Amniotic epithelial cell (primary cell): ENCODE data around the gene OR10A2.
A peak's percentile ranks its signal among the peaks of the same experiment; 100 is the strongest.
"Not testable (repeated sequence)": the region's sequence is repeated elsewhere in the genome, so short reads cannot be mapped to it uniquely, and the experiment has no call there.

Experiments
- DNase-seq: peaks from one replicate; pipeline ENCODE4 v3.0.0-alpha.2; 2010; ENCODE audit warnings: low read depth

The OR10A2 gene, protein sequence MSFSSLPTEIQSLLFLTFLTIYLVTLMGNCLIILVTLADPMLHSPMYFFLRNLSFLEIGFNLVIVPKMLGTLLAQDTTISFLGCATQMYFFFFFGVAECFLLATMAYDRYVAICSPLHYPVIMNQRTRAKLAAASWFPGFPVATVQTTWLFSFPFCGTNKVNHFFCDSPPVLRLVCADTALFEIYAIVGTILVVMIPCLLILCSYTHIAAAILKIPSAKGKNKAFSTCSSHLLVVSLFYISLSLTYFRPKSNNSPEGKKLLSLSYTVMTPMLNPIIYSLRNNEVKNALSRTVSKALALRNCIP

DNA sequence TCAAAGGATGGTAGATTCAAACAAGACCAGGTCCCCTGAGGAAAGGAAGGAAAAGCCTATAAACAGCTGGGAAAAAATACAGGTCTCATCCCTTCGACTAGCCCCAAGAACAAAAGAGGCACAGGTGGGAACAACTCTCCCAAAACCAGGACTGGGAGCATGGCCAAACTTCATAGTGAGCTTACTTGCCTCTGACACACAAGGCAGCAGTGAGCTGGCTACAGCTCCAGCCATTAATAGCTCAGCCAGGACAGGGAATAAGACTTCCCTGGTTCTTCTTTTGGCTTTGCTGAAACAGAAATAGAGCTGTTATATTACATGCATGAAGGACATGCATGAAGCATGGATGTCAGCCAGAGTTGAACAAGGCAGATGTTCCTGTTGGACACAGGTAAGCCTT, at the start of gene OR10A2:
OR10A2 (plus strand) TSS at position 97 of the 400 bp plus-strand sequence. CDS start 6,698 bp downstream, outside the sequence.
- no peak for DNase-seq

DNA sequence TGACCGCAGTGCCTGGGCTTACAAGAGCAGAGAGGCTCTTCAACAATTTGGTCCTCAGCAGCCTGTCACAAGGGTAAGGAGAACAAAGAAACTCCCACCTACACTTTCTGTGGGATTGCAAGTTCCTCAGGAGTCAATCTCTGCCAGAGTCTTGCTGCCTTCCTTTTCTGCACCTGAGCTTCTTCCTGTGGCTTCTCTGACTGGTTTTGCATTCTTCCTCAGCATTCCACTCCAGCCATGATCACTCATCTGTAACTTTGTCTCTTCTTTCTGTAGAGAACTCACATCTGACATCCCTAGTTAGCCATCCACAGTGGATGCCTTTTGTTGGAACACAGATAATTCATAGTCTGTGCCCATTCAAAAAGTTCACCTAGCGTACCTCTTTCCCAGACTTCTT, 49.2 kb upstream of the OR10A2 start:
- no peak for DNase-seq

DNA sequence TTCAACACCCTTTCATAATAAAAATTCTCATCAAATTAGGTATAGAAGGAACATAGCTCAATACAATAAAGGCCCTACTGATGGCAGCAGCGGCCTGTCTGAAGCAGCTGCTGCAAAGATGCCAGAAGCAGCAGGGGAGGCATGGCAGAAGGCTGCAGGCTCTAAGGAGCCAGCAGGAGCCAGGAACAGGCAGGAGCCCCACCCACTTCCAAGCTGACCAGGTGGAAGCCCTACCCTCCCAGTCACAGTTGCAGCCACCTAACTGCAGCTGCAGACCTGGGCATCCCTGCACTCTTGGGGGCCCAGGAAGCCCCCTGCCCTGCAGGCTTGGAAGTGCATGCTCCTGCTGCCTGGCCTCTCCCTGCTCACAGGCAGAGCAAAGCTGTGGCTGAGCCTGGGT, 45.2 kb upstream of the OR10A2 start:
- no peak for DNase-seq

DNA sequence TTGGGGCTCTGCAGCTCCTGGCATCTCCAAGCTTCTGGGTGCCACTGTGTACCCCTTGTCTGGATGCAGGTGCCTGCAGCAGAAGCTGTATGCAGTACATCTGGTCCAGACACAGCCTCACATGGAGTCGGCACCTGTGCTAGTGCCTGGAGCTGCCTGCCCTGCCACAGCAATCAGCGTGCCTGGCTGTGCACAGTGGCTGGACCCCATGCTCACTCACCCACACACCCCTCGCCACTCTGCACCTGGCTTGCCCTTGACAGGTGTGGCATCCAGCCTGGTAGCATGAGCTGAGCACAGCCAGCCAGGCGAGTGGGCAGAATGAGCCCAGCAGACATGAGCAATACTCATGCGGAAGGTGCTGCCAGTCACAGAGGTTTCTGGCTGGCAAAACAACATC, 43.9 kb upstream of the OR10A2 start:
- DNase-seq = no peak

DNA sequence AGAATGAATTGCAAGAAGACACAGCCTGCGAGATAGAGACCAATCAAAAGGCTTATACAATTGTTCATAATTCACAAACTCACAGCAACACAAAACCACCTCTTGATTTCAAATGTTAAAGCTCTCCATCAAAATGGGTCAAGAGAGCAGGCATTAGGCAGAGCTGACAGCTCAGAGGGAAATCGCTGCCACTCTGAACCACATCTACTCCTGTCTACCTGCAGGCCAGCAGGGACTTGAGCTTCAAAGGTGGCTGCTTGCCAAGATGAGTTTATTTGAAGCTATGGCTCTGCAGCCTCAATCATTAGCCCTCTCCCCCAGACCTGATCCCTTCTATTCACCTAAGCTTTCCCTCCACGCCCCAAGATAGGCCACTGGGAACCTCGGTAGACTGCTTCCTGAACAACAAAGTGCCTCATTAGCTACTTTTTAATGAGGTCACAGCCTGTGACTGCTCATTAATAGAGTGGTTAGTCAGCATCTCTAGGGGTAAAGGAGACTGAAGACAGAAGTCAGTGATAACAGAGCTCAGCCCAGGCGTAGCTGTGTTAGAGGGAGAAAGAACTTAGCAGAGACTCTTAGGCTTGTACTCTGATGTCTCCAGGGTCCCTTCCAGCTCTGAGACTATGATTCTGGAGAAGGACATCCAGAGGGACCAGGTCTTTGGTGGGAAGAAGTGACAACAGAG, 38.6 kb upstream of the OR10A2 start:
- no peak for DNase-seq

DNA sequence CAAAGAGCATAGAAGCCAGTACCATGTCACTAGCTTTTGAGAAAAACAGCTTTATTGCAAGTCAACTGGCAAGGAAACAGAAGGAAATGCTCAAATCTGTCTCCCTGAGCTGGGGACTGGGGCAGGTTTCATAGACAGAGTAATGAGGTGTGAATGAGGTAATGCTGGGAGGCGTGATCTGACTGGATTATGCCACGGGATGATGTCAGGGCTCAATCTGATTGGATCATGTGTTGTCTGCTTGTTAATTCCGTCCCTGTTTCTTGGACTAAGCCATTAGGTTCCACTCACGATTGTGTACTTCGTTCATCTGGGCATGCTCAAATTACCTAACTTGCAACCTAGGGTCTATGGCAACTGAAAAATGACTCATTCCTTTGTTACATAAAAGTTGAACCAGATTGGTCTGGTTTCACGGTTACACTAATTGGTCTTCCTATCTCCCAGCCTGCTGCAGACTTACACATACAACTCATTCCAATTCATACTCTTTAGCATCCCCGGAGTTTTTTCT, 37.6 kb upstream of the OR10A2 start:
- no peak for DNase-seq

DNA sequence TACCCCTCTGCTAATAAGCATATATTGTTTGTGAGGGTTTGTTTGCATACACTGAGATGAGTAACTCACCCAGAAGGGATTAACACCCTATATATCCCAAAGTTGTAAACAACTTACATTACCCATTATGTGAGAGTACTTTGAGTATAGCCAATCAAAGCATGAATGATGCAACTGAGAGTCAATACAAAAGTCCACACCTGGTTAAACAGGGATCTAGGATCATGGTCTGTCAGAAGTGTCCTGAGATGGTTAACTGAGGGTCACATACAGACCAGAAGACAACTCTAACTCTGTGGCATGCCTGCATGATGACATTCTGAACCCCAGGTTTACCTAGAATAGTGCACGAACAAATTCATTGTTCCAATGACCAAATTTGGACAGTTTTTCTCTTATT, 34.8 kb upstream of the OR10A2 start:
- no peak for DNase-seq

DNA sequence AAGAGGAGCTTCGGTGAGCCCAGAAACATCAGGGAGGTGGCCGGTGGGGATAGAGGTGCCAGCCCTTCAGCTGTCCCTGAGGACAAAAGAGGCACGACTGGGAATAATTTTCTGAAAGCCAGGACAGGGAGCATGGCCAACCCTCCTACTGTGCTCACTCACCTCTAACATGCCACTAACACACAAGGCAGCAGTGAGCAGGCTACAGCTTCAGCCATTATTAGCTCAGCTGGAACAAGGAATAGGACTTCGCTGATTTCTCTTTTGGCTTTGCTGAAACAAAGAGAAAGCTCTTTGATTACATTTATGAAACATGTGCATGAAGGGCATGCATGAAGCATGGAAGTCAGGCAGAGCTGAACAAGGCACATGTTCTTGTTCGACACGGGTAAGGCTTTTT, 29.5 kb upstream of the OR10A2 start:
- DNase-seq = no peak

DNA sequence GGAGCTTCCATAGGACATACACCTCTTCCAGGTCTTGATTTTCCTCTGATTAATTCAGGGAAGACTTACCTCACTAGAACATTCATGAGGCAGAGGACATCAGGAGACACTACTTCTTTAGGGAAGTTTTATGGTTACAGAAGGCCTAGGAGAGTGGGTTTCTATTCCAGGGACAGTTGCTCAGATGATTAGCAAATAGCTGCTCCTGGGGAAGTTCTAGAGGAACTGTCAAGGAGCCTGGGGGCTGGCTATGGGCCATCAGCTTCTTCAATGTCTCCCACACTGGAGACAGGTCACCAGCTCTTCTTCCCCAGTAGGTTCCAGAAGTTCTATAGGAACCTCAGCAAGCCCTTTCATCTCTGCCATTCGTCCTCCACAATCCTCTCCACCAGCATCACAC, 28.8 kb upstream of the OR10A2 start:
- no peak for DNase-seq

DNA sequence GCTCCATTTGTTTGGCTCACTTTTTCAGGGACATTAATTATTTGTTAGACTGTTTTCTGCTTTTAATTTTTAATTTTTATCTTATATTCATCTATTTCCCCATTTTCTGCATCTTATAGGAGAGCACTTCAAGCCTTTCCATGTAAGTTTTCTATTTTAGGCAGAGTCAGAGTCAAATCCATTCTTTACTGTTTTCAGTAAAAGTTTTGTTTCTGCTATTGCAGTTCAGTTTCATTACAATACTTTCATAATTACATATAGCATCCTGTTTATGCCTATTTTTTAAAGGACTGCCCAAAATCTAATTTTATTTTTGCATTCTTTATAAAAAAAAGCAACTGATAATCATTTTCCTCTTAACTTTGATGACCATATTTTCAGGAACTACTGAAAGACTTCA, 21.2 kb upstream of the OR10A2 start:
- DNase-seq = no peak

DNA sequence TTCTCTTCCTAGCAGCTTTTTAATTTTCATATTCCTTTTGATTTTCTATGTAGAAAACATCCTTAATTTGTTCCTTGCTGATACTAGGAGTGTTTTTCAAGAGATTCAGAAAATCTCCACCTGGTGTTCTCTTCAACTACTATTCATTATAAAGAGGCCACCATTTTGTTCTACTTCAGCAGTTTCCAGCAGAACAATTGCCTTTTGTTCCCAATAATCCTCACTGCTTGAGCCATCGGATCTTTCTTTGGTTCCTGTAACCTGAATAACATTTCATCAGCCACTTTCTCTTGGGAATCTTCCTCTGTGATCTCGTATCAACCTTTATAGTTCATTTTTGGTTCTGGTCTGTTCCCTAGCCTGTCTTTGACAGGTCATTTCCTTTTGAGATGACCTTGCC, 19.2 kb upstream of the OR10A2 start:
- no peak for DNase-seq

DNA sequence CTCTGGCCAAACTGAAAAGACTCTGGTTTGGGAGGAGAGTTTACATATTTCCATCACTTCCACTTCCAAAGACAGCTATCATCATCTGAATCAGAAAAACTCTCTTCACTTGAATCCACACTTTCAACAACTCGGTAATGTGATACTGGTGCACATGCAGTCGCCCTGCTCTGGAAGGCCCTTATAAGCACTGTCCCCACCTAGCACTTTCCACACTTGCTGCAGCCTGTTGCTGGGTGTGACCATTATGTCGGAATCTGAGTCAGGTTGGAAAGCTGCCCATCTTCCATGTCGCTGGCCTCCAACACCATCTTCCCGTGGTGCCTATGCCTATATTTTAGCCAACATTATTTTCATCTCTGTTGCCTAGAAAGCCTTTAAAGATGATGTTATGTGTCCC, 18.5 kb upstream of the OR10A2 start:
- DNase-seq = no peak

DNA sequence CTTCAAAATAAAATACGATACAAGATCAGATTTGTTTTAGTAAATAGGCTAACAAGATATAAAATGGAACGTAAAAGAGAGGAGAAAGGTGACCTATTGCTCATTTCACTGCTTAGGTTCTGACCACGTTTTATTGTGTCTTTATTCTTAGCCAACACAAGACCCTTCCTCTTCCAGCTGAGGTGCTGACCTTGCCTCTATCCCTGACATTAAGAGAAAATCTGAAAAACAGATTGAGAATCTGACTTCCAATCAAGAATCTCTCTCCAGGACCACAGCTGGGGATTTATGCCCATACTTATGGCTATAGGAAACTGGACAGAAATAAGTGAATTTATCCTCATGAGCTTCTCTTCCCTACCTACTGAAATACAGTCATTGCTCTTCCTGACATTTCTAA, 17.5 kb upstream of the OR10A2 start, which contains the start of gene OR10A5:
OR10A5 (plus strand) TSS at position 301 of the 400 bp plus-strand sequence; CDS start at position 301, 0 bp downstream.
- no peak for DNase-seq

DNA sequence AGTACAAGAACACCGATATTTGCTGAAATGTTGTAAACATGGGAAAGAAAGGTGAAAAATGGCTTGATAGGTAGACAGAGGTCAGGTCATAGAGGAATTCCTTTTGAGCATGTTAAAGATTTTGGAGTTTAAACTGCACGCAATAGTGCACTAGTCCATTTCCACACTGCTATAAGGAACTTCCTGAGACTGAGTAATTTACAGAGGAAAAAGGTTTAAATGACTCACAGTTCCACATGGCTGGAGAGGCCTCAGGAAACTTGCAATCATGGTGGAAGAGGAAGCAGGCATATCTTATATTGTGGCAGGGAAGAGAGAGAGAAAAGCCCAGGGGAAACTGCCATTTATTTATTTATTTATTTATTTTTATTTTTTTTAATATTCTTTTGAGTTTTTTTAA, 12.3 kb upstream of the OR10A2 start:
- no peak for DNase-seq

DNA sequence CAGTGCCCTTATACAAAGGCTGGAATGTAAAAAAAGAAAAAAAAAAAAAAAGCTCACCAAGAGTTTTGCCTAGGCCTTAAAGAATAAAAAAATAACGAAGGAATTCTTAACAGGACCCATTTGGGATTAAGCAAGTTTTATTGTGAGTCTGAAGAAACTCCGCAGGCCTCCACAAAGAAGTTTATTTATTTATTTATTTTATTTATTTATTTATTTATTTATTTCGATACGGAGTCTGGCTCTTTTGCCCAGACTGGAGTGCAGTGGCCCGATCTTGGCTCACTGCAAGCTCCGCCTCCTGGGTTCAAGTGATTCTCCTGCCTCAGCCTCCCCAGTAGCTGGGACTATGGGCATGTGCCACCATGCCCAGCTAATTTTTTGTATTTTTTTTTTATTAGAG, 8.1 kb upstream of the OR10A2 start:
- DNase-seq = not testable (repeated sequence)

DNA sequence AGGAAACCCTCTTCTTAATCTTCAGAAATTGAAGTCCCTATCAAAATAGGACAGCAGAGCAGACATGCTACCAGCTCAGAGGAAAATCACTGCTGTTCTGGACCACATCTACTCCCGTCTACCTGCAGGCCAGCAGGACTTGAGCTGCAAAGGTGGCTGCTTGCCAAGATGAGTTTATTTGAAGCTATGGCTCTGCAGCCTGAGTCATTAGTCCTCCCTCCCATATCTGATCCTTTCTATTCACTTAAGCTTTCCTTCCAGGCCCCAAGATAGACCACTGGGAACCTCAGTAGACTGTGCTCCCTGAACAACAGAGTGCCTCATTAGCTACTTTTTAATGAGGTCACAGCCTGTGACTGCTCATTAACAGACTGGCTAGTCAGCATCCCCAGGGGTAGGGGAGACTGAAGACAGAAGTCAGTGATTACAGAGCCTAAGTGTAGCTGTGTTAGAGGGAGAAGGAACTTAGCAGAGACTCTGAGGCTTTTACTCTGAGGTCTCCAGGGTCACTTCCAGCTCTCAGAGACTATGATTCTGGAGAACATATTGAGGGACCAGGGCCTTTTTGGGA, 6.8 kb upstream of the OR10A2 start:
- peak; percentile 29 for DNase-seq

DNA sequence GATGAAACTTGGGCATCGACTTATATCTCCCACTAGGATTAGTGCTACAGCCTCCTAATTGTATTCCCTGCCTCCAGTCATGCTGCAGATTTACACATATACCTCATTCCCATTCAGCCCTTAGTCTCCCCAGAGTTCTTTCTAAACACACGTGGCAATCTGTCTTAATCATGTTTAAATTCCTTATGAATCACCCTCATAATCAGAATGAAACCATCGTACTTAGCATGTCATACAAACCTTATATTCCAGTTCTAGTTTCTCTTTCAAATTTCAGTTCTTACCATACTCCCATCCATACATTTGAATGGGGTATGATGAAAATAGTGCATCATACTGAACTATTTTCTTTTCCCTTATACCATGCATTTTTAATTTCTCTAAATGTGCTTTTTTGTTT, 6.0 kb upstream of the OR10A2 start:
- peak; percentile 7 for DNase-seq

DNA sequence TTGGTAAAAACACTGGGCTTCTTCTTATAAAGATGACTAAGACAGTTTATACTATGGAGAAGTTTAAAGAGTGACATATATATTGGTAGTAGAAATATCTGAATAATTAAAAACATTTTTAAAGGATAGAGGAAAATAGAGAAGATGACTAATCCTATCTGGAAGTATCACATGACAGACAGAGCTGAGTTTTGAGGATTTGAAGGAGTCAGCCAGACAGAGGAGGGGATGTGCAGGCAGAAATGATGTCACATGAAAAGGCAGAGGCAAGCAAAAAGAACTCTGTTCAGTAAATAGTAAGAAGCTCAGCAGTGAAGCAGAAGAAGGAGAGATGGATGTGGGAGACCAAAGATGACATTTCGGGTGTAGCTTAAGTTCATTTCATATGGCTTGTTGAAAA, 1.6 kb downstream of the OR10A2 start:
- peak; percentile 0 for DNase-seq

DNA sequence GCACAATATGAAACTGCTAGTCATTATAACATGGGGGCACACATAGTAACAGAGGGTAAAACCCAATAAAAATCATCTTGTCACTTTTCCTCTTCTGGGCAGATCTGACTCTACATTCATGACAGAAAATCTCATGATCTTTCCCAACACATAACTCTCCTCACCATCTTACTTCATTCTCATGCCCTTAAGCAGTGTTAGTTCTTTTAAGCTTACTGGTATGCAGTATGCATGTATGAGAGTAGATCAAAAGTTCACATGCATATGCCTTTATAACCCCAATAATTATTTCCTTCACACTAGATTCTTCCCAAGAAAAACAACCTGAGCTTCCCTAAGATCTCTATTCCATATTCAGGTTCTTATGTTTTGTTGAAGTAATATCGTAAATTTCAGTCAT, 8.4 kb downstream of the OR10A2 start:
- DNase-seq = no peak

DNA sequence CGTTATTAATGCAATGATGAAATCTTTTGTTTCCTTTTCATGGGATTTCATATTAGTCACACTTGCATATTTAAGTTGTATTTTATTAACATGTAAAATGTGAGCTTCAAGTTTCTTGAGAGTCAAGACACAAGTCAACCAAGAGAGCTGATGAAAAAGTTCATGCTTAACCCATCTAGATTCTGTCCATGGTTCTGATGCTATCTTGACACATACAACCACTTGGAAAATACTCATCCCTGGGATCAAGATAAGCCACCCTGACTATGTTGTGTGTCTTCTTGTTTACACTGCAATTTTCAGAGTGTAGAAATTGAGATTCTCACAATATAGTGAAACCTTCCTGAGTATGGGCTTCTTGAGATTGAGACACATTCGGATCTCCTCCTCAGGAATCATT, 12.9 kb downstream of the OR10A2 start:
- no peak for DNase-seq

DNA sequence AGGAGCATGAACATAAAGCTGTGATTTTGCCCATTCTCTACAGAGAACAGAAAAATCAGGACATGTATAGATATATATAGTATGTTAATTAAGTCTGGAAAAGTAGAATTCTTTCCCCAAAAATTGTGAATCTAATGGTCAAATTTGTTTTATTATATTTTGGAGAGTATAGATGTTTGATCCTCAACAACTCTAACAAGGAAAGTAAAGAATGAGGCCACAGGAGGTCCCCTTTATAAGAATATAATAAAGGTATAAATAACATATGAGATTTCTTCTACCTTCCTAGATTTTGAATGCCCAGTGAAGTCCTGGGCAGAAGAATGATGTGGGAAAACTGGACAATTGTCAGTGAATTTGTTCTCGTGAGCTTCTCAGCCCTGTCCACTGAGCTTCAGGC, 13.5 kb downstream of the OR10A2 start, which contains the start of gene OR10A4:
OR10A4 (plus strand) TSS at position 301 of the 400 bp plus-strand sequence; CDS start at position 324, 23 bp downstream.
- no peak for DNase-seq

DNA sequence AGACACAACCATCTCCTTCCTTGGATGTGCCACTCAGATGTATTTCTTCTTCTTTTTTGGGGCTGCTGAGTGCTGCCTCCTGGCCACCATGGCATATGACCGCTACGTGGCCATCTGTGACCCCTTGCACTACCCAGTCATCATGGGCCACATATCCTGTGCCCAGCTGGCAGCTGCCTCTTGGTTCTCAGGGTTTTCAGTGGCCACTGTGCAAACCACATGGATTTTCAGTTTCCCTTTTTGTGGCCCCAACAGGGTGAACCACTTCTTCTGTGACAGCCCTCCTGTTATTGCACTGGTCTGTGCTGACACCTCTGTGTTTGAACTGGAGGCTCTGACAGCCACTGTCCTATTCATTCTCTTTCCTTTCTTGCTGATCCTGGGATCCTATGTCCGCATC, 14.1 kb downstream of the OR10A2 start:
- no peak for DNase-seq

DNA sequence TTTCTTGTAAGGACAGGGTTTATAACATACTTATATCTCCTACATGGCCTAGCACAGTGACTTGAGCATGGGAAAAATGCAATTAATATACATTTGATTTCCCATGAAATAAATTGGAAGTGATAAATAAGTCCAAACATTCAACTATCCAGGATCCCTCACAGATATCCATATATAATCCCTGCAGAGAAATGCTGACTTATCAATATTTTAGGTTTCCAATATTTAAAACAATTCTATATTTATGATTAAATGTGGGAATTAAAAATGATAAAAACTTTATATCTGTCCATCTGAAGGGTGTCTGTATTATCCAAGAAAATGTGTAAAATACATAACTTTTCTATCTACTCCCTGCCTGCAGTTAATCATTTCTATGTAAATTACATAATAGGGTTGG, 19.9 kb downstream of the OR10A2 start:
- no peak for DNase-seq
